Putamen (tissue), 1 donor: ENCODE measurements around the gene HEXIM1.
"Not testable (repeated sequence)": the region's sequence is repeated elsewhere in the genome, so short reads cannot be mapped to it uniquely, and the experiment has no call there.

Source experiments
- DNase-seq: peaks from one replicate; pipeline ENCODE4 v3.0.0-alpha.2; 2016; ENCODE audit warnings: low spot score

HEXIM1 gene

DNA sequence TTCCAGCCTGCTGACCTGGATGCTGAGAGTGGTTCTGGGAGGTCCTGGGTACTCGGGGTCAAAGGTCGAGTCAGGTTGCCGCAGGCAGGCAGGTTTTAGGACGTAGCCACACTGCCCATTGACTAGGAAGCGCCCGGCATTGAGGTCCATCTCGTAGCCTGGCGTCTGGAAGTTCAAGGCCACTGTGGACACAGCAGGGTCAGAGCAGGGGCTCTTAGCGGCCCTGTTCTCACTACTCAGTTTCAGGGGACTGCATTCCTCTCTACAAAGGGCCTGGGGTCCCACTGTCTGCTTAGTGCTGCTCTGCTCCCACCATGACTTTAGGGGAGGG, 34.9 kb upstream of the HEXIM1 start:
- DNase-seq, result no peak

DNA sequence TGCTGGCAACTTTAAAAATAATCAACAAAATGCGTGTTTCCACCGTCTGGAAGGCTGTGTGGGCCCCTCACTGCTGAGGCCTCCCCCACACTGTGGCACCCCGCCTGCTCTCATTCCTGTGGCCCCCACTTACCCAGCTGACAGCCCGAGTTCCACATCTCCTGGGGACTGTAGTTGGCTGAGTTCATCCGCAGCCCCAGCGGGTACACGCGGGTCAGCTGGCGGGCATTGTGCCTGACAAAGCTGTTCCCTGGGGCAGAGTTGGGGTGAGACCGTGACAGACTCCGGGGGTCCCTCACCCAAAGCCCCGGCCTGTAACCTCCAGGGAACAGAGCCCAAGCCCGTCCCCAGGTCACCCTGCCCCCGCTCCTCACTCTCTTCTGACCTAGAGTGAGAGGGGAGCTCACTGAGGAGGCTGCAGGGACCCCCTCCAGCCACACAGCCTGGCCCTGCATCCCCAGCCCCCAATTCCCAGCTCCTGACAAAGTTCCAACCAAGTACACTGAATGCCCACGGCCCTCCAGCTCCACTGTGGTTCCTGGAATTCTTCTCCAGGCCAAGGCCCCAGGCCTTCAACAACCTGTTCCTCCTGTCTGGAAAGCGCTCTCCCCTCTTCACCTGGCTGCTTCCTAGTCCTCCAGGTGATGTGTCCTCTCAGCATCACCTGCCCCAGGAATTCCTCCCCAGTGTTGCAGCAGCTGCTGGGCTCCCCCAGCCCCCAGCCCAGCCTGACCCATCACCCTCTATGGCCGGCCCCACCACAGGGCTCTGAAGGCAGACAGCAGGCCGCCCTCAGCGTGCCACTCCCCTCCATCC, 34.0 kb upstream of the HEXIM1 start:
- no peak for DNase-seq

DNA sequence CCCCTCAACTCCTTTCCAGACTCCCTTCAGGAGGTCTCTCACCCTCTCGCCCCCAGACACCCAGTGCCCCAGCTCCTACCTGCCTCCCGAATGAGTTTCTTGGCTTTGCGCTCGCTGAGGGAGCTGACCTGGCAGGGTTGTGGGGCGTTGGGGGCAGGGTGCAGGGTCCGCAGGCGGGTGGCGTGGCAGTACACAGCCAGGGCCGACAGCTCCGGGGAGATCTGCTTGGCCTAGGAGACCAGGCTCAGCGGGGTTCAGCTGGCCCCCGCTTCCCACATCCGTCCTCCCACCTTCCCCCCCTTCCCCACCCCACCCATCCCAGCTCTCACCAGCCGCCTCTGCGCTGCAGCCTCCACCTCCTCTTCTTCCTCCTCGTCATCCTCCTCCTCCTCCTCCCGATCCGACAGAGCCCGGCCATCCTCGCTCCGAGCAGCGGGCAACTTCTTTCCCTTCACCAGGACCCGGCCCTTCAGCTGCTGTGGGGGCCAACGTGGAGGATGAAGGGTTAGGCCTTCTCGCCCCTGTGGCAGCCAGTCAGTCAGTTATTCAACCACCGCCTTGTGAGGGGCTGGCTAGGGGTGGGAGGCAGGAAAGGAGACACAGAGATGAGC, 33.2 kb upstream of the HEXIM1 start:
- no peak for DNase-seq

DNA sequence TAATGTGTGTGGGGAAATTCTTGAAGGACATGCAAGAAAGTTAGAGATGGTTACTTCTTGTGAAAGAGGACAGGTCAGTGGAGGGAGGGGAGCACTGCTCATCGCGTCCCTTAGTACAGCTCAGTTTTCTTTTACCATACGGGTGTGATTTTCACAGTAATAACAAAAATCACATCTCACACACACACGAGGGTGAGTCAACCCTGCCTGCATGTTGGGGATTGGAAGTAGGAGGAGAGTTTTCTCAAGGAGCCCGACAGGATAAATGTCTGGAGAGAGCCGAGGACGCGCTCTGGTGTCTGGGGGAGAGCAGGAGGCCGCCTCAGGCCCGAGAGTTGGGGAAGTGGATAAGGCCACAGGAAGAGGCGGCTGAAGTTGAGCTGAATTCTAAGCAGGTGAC, 32.4 kb upstream of the HEXIM1 start:
- DNase-seq, result no peak

DNA sequence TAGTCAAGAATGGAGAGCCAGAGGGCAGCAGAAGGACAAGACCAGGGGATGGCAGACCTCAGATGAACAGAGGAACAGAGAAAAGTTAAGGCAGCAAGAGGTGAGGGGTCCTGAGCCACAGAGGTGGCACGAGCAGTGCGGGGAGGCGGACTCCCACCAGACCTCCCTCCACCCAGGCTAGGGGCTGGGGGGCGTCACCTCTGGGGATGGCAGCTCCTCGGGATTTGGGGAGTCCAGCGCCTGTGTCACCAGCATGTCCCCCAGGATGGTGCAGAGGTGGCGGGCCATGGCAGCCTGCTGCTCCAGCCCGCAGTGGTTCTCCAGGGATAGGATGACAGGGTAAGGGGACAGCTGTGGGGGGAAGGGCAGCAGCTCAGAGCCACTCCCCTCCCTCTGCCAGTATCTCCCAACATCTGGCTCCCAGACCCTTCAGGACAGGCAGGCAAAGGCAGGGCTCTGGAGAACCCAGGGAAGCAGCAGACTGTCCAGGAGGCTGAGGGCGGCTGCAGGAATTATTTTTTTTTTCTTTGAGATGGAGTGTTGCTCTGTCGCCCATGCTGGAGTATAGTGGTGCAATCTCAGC, 31.8 kb upstream of the HEXIM1 start:
- no peak for DNase-seq

DNA sequence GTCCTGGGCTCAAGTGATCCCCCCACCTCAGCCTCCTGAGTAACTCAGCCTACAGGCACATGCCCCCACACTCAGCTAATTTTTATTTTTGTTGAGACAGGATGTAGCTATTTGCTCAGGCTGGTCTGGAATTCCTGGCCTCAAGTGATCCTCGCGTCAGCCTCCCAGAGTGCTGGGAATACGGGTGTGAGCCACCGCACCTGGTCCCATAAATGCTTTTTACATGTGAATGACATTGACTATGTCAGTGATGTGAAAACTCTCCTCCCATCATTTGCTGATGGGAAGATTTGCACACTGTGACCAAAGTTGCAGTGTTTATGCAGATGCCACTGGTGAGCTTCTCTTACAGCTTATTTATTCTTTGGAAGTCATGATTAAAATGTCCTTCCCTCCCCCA, 30.9 kb upstream of the HEXIM1 start:
- no peak for DNase-seq

DNA sequence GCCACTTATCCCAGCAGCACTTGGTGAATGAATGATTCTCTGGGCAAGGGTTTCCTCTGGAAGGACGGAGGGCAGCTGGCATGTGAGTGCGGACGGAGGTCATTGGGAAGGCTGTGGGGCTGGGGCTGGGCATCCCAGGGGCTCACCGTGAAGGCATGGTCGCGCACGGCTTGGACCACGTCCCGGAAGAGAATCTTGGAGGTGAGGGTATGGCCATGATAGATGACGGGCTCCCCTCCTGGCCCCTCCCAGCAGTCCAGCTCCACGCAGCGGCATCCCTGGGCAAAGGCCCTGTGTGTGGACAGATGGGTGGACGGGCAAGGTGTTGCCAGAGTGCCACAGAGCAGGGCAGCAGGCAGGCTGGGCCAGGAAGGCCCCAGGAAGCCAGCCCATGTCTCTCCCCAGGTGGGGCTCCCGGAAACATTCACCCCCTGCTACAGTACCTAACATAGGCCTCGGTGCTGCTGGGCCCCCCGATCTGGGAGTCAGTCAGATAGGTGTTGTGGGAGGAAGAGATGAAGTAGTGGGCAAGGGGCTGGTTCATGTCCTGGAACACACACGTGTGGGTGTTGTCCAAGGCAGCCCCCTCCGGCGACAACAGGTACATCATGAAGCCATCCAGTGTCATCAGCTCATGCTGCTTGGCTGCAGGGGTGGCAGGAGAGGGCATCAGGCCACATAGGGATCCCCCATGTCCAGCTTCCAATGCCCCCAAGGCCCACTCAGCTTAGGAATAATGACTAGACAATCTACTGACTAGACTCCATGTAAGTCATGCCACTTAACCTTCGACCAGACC, 30.2 kb upstream of the HEXIM1 start:
- DNase-seq, result no peak

DNA sequence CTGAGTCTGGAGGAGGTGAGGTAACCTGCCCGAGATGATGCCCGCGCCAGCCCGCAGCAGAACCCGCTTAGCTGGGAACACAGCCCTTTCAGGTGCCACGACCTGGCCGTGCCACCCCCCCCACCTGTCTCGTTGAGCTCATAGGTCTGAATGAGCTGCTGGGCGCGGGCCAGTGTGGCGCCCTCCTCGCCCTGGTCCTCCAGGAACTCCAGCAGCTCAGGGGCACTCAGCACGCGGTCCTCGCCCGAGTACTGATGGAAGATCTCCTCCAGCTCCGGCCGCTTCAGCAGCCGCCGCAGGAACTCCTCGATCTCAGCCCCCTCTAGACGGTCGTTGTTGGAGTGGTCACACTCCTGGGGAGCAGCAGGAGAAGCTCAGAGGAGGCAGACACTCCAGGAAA, 29.6 kb upstream of the HEXIM1 start:
- DNase-seq, result no peak

DNA sequence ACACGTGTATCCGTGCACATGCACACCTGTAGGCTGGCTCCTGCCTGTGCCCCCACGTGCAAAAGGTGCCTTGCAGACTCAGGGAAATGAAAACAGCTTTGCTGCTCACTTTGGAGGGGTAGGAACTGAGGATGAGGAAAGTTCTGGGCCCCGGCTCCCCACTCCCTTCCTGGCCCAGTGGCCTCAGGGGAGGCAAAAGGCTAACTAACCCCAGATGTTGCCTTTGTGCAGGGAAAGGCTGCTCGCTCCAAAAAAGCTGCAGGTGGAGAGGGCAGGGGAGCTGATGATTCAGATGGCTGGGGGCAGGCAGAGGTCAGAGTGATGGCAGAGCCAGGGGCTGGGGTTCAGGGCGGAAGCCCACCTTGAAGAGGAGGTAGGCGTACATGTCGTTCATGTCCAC, 28.3 kb upstream of the HEXIM1 start:
- no peak for DNase-seq

DNA sequence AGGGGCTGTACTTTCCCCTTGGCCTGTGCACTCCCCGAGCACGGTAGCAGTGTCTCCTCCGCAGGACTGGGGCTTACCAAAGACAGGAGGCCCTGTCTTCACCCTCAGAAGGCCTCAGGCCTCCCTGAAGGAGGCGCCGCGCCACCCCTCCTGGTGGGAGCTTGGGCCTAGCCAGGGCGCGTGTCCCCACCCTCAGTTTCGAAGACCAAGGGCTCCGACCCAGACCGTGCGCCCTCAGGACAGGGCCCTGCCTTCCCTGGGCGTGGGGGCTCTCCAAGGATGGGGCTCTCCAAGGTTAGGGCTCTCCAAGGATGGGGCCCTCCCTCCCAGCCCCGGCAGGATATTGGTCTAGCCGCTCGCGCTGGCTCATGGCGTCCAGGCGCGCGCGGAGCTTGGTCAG, 27.7 kb upstream of the HEXIM1 start:
- no peak for DNase-seq

DNA sequence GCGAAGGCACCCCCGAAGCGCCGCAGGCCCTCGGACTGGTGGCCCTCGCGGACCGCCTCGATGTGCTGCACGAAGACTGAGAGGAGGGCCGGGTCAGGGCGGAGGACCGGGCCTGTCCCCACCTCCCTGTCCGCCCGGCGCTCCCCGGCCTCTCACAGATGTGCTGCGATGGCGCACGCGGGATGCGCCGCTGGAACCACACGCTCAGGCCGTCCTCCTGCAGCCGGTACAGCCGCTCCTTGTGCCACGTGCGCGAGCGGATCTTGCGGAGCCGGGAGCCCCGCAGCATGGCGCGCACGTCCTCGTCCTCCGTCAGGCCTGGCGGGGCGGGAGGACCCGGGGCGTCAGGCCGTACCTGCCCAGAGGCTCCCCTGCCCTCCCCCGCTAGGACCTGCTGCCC, 27.2 kb upstream of the HEXIM1 start:
- no peak for DNase-seq

DNA sequence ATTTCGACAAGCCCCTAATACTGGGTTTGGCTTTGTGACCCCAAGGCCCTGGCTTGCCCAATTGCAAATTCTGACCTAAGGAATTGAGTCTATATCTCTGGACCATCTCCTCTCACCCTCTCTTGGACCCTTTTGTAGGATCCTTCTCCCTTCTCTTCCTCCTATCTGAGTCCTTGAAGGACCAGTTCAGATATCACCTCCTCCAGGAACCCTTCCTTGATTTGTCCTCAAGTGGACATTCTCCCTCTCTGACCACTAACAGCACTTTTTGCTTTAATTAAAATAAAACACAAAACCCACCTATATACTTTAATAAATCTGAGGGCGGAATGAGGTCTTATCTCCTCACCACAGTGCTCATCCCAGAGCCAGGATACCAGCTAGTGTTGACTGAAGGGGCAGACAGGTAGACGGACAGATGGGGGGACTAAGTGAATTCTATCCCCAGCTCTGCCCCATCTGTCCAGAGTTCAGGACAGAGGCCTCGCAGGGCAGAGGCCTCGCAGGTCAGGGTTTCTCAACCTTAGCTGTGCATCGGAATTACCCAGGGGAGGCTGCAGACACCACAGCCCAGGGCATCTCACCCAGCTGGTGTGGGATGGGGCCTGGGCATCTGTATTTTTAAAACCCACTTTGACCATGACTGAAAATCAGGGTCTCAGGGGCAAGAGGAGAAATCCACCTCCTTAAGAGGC, 25.1 kb upstream of the HEXIM1 start:
- no peak for DNase-seq

DNA sequence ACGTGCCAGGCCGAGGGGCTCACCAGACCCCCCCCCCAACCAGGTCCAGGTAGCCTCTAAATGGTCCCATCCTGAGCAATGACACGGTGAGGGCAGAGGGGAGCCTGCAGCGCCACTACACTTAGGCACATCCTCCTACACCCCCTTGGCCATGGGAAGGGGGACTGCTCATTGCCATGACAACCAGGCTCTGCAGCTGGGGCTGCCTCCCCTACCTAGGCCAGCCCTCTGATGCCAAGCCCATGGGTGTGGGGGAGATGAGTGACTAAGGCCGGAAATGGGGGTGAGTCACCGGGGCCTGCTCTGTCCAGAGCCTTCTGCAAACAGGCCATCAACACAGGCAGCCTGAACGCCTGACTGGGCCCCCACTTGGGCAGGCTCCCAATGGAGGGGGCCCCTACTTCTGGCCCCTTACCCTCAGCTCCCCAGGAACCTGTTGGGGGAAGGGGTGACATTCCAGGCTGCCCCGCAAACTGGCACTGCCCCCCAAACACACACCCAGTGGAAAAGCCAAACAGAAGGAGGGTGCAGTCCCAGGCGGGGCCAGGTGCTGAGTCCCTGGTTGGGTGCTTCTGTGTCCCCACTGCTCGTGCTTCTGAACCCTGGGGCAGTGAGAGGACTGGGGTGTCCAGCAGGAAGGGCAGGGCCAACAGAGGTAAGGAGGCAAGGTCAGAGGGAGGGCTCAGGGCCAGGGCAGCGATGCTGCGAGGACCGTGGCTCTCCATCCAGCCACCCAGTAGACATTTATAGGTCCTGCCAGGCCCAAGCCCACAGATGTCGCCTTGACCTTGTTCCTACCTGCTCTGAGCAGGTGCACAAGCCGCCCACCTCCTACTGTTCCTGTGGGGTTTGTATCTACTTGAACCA, 24.1 kb upstream of the HEXIM1 start:
- DNase-seq, result no peak

DNA sequence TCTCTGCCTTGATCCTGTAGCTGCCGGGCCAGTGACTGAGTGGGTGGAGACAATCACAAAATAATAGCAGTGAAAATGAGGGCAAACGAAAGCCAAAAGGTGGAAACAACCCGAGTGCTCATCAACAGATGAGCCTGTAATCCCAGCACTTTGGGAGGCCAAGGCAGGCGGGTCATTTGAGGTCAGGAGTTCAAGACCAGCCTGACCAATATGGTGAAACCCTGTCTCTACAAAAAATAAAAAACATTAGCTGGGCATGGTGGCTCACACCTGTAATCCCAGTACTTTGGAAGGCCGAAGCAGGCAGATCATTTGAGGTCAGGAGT, 23.5 kb upstream of the HEXIM1 start:
- DNase-seq, result not testable (repeated sequence)

DNA sequence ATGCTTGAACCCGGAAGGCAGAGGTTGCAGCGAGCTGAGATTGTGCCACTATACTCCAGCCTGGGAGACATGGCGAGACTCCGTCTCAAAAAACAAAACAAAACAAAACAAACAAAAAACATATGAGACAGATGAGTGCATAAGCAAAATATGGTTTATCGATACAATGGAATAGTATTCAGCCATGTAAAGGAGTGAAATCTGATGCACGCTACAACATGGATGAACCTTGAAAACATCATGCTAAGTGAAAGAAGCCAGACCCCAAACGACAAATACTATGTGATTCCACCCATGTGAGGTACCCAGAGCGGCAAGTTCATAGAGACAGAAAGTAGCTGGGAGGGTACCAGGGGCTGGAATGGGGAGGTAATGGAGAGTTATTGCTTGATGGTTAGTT, 22.8 kb upstream of the HEXIM1 start:
- no peak for DNase-seq

DNA sequence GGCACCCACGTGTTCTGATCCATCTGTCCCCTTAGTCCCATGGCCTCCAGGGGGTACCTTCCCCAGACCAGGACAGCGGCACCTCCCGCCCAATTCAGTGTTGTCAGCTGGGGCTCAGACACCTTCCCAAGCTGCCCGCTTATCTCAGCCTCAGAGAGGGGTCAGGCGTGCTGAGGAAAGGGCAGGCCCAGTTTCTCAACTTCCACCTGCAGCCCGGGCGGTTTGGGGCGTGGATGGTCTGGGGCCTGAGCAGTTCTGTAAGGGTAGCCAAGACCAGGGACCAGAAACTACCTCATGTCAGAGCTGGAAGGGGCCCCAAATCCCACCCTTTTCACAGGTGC, 21.1 kb upstream of the HEXIM1 start:
- no peak for DNase-seq

DNA sequence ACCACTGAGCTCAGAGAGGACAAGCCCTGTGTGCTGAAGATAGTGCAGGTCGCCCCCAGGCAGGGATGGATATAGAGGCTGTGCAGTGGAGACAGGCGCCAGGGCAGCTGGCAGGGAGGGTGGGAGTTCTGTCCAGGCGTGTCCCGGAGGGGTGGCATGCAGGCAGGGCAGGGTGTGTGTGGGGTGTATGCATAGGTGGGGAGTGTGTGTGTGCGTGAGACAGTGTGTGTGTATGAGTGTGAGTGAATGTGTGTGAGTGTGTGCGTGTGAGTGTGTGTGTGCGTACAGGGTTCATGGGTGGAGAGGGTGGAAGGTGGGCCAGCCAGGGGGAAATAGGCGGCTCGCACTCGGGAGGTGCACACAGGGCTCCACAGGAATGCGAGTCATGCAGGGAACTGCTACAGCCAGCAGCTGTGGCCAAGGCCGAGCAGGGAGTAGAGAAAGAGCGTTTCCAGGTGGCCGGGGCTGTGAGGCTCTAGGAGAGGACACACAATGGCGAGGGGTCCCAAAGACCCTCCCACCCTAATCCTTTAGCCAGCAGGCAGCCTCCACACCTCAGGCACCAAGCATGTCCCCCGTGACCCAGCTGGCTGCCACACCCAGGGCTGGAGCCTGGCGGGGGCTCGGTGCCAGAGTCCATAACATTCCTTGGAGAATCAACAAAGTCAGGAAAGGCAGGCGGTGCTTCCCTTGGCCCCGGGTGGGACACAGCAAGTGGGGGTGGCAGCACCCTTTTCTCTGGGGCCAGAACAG, 20.6 kb upstream of the HEXIM1 start:
- DNase-seq, result no peak

DNA sequence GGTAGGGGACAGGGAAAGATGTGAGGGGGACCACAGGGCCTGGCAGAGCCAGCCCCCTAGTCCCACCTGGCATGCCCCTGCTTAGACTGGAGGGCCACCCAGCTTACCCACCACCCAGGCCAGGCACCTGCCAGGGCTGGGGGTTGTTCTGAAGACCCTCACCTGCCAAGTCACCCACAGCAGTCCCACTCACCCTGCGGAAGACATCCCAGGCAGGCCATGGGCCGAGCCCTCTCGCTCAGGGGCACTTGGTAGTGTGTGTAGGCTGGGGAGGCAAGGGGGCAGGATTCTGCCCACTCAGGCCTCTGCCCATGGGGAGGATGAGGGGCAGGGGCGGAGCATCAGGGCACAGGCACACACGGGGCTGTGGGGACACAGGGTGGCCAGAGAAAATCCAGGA, 19.9 kb upstream of the HEXIM1 start:
- DNase-seq, result no peak

DNA sequence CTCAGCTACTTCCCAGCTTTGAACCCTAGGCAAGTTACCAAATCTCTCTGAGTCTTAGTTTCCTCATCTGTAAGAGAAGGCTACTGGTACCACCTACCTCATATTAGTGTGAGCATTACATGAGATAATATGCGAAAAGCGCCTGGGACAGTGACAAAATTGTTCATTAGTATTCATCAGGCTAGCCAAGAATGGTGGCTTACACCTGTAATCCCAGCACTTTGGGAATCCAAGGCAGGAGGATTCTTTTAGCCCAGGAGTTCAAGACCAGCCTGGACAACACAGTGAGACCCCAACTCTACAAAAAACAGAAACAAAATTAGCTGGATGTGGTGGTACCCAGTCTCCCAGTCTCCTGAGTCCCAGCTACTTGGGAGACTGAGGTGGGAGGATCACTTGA, 19.3 kb upstream of the HEXIM1 start:
- no peak for DNase-seq

DNA sequence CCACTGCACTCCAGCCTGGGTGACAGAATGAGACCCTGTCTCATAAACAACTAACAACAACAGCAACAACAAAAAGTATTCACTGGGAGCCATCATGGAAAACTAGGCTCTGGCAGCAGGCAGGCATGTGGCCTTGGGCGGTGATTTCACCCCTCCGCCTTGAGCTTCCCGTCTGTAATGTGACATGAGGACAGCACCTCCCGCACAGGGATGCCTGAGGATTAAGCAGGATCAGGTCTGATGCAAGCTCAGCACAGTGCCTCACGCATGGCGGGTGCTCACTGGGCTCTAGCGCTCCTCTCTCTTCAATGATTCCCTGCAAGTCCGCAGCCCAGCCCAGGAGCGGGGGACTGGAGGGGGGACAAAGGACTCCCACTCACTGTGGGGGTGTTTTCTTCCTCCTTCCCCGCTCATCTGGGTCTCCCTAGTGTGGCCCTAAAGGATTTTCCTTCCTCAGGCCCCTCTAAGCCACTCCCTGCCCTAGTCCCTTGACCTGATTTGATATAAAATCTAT, 18.8 kb upstream of the HEXIM1 start:
- DNase-seq, result no peak
